ENCODE measurements around the gene RUVBL1.
"Not testable (repeated sequence)": the region's sequence is repeated elsewhere in the genome, so short reads cannot be mapped to it uniquely, and the experiment has no call there.

The RUVBL1 gene

GRCh38 chr3:128123538-128124368 lies at the start of gene RUVBL1:
Gene RUVBL1 (minus strand): TSS chr3:128123812. CDS start chr3:128123724, 88 bp downstream.
- no peak for FAIRE-seq

- no peak for FAIRE-seq
These were observed 49.6 kb upstream of the RUVBL1 start for GRCh38 chr3:128173200-128173599.

- FAIRE-seq = no peak
These were observed 47.4 kb upstream of the RUVBL1 start for GRCh38 chr3:128170866-128171516.

GRCh38 chr3:128168836-128169235 lies 45.2 kb upstream of the RUVBL1 start:
- no peak for FAIRE-seq

- no peak for FAIRE-seq
These were observed 44.5 kb upstream of the RUVBL1 start for GRCh38 chr3:128167973-128168674.

GRCh38 chr3:128167646-128167972 lies 44.0 kb upstream of the RUVBL1 start:
- no peak for FAIRE-seq

GRCh38 chr3:128166971-128167453 lies 43.4 kb upstream of the RUVBL1 start:
- no peak for FAIRE-seq

GRCh38 chr3:128163432-128163831 lies 39.8 kb upstream of the RUVBL1 start:
- FAIRE-seq = no peak

GRCh38 chr3:128160661-128161060 lies 37.0 kb upstream of the RUVBL1 start:
- FAIRE-seq = no peak

- no peak for FAIRE-seq
These were observed 32.2 kb upstream of the RUVBL1 start for GRCh38 chr3:128155616-128156360.

GRCh38 chr3:128154354-128154753 lies 30.7 kb upstream of the RUVBL1 start:
- not testable (repeated sequence) for FAIRE-seq

GRCh38 chr3:128153156-128154041 lies 29.8 kb upstream of the RUVBL1 start, which contains the start of gene EEFSEC:
Gene EEFSEC (plus strand): TSS chr3:128153481. CDS start chr3:128153508, 27 bp downstream.
- no peak for FAIRE-seq

- FAIRE-seq = no peak
These were observed 29.0 kb upstream of the RUVBL1 start for GRCh38 chr3:128152419-128153155.

- no peak for FAIRE-seq
These were observed 28.2 kb upstream of the RUVBL1 start for GRCh38 chr3:128151758-128152274.

- FAIRE-seq = no peak
These were observed 26.0 kb upstream of the RUVBL1 start for GRCh38 chr3:128149650-128150049.

GRCh38 chr3:128146201-128146600 lies 22.6 kb upstream of the RUVBL1 start:
- no peak for FAIRE-seq

- FAIRE-seq = no peak
These were observed 21.7 kb upstream of the RUVBL1 start for GRCh38 chr3:128145279-128145678.

GRCh38 chr3:128144512-128145187 lies 21.0 kb upstream of the RUVBL1 start:
- no peak for FAIRE-seq

- FAIRE-seq = no peak
These were observed 19.9 kb upstream of the RUVBL1 start for GRCh38 chr3:128143496-128143895.
